ENCODE results near the gene TNS4.
A peak's percentile ranks its signal among the peaks of the same experiment; 100 is the strongest.
"Not testable (repeated sequence)": the region's sequence is repeated elsewhere in the genome, so short reads cannot be mapped to it uniquely, and the experiment has no call there.

The TNS4 gene, protein sequence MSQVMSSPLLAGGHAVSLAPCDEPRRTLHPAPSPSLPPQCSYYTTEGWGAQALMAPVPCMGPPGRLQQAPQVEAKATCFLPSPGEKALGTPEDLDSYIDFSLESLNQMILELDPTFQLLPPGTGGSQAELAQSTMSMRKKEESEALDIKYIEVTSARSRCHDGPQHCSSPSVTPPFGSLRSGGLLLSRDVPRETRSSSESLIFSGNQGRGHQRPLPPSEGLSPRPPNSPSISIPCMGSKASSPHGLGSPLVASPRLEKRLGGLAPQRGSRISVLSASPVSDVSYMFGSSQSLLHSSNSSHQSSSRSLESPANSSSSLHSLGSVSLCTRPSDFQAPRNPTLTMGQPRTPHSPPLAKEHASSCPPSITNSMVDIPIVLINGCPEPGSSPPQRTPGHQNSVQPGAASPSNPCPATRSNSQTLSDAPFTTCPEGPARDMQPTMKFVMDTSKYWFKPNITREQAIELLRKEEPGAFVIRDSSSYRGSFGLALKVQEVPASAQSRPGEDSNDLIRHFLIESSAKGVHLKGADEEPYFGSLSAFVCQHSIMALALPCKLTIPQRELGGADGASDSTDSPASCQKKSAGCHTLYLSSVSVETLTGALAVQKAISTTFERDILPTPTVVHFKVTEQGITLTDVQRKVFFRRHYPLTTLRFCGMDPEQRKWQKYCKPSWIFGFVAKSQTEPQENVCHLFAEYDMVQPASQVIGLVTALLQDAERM

DNA sequence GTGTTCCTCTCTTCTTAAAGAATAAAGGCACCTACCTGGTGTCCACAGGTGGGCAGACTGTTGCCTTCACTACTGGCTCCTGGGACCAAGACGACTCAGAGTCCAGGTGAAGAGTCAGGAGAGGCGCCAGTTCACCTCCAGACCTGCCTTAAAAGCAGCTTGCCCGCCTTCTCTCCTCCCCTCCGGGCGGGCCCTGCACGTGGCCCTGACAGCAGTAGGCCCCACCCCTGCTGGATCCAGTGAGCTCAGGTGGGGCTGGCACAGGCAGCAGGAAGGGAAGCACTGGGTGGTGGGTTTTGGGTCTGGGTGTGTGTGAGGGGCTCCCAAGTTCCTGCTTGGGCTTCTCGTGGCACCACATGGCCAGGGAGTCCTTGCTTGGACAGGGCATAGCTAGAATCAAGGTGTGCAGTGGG lies at the start of gene TNS4:
Gene TNS4 (minus strand): TSS at position 125 of the 413 bp plus-strand sequence. CDS start 5,198 bp downstream, outside the sequence.
- H3K36me3 Mint-ChIP-seq = peaks cover 0 to 1% of the 10 kb centered on the region in 2 donors
- H3K4me1 Mint-ChIP-seq = peaks cover 11 to 30% of the 10 kb centered on the region in 2 donors
- H3K27ac Mint-ChIP-seq = no peak within 1 kb of the TSS
- H3K4me3 Mint-ChIP-seq = no peak within 1 kb of the TSS
- DNase-seq (no peak), ATAC-seq (replicated peaks) (no peak)
- H3K27me3 Mint-ChIP-seq = peaks cover 25 to 32% of the 10 kb centered on the region in 2 donors
- H3K9me3 Mint-ChIP-seq = no peaks in the 10 kb centered on the region

DNA sequence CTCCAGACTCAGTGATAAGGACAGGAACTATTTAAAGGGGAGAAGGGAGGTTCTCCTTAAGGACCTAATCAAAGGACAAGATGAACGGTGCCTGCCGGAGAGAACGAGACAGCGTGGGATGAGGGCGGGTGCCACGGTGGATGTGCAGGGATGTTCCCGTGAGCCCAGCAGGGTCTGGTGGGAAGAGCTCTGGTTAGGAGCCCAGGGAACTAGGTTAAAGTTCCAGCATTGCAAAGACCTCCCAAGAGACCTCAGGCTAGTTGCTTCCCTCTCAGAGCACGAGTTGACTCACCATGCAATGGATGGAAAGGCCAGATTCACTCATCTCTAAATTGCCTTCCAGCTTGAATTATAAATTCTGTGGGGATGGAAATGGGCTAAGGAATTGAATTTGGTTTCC lies 49.2 kb upstream of the TNS4 start:
- DNase-seq (no peak), ATAC-seq (replicated peaks) (peak in 1 of 2 donors; percentile 16)
- peak overlapping the region; percentile 17 to 37 for H3K4me3 Mint-ChIP-seq
- H3K27ac Mint-ChIP-seq = peak overlapping the region; percentile 100
- H3K4me1 Mint-ChIP-seq = peaks cover 89 to 100% of the 10 kb centered on the region in 2 donors
- peaks cover 44 to 50% of the 10 kb centered on the region in 2 donors for H3K36me3 Mint-ChIP-seq
- H3K27me3 Mint-ChIP-seq = peaks cover 0 to 4% of the 10 kb centered on the region in 2 donors
- no peaks in the 10 kb centered on the region for H3K9me3 Mint-ChIP-seq

DNA sequence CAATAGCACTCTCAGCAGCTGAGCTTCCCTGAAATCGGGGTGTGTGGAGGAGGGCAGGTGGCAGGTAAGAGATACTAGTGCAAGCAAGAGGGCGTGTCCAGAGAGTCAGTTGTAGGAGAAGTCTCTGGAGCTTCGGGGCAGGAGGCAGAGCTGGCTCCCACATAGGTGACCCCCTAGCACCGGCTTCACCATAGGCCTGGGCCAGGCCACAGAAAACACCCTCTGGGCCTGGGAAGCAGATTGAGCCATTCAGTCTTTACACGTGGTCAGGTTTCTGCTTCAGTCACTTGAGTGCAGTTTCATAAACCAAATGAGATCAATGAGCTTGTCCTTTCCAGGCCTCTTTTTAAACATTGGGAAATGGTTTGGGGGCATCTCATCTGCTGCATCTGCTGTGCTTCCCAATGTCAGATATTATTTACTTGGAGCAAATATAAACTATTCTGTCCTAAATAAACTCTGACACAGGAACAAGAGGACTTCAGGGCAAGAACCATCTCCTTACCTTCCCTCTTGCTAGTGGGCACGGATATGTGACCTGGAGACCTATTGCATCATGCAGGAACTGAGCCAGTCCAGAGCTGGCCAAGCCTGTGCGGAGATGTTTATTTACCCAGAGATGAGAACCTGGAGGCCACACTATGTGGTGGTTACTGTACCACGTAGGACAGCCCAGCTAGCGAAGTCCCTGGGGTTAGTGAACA lies 47.7 kb upstream of the TNS4 start:
- DNase-seq (no peak), ATAC-seq (replicated peaks) (peak in 1 of 2 donors; percentile 5)
- Mint-ChIP-seq H3K27ac (peak overlapping the region; percentile 100), H3K4me1 (peaks cover 80 to 95% of the 10 kb centered on the region in 2 donors), H3K36me3 (peaks cover 29 to 35% of the 10 kb centered on the region in 2 donors), H3K27me3 (peaks cover 0 to 4% of the 10 kb centered on the region in 2 donors), H3K4me3 (peak overlapping the region; percentile 22 to 29), H3K9me3 (no peaks in the 10 kb centered on the region)

DNA sequence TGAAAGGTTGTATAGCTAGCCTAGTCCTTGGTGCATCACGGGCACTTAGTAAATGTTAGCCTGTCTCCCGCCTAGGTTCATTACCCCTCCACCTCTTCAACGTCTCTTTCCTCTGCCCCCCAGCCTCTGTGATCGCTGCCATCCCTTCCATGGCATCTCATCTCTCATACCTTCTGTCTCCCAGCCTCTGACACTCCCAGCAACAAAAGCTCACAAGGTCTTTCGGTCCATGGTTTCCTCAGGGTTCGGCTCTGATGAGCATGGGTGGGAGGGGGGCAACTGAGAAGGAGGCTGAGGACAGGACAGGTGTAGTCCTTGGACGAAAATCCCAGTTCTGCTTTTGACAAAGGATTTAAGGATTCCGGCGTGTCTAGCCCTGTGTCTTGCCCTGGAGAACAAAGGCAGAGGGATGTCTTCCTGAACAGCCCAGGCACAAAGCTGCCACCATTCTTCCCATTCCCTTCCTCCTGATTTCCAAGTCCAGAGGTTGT lies 47.1 kb upstream of the TNS4 start:
- no peak for DNase-seq
- Mint-ChIP-seq H3K27ac (peak overlapping the region; percentile 52), H3K27me3 (peaks cover 0 to 4% of the 10 kb centered on the region in 2 donors), H3K4me1 (peaks cover 76 to 95% of the 10 kb centered on the region in 2 donors), H3K4me3 (peak overlapping the region in 1 of 2 donors; percentile 29), H3K36me3 (peaks cover 23 to 29% of the 10 kb centered on the region in 2 donors), H3K9me3 (no peaks in the 10 kb centered on the region)
- no peak for ATAC-seq (replicated peaks)

DNA sequence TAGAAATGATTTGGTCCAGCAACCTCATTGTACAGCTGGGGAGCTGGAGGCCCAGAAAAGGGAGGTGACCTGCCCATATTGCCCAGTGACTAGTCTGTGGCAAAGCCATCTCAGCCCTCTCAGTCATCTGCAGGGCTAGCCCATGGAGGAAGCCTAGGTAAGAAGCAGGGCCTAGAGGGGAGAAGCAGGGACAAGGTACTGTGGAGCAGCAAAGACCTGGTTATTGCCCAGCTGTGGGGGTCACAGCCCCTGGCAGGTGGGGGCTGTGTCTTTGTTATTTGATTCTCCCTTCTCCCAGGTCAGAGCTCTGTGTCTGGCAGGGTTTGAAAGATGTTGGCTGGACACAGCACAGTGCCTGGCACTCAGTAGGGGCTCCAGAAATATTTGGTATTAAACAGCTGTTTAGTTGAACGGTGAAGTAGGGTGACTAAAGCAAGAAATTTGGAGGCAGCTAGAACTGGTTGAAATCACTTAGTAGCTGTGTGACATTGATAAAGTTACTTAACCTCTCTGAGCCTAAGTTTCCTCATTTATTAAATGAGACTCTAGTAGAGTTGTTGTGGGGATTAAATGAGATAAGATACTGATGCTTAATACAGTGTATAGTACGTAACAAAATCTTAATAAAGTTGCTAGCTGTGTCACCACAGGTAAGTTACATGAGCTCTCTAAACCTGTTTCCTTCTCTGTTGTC lies 46.5 kb upstream of the TNS4 start:
- Mint-ChIP-seq H3K27me3 (peaks cover 0 to 4% of the 10 kb centered on the region in 2 donors), H3K36me3 (peaks cover 20 to 25% of the 10 kb centered on the region in 2 donors), H3K27ac (peak overlapping the region; percentile 72), H3K4me1 (peaks cover 75 to 95% of the 10 kb centered on the region in 2 donors), H3K9me3 (no peaks in the 10 kb centered on the region), H3K4me3 (peak overlapping the region in 1 of 2 donors; percentile 47)
- ATAC-seq (replicated peaks) (no peak), DNase-seq (no peak)

DNA sequence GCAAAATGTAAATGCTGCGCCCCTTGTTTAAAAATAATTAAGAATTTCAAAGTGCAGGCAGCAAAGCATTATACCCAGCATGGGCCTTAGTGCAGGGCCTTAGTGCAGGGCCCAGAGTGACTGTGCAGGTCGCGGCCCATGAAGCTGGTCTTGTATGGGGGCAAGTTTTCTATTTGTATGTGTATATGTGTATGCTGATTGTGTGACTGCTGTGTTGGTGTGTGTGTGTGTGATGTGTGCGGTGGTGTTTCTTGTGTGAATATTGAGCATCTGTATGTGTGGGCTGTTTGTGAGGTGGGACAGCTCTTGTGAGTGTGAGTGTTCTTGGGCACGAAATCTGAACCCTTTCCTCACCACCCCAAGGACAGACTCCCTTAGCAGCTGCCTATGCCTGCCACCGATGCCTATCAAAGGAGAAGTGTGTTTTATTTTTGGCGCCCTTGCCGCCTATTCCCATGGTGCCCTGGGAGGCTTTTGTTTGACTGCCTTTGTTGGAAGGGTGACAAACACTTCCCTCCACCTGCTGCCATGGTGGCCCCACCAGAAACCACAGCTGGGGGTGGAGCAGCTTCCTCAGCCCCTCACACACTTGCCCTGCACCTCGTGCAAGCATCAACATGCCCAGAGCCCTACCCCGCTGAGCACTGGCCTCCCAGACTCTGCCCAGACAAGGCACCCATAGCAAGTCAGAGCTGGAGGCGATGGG lies 45.8 kb upstream of the TNS4 start:
- H3K4me3 Mint-ChIP-seq = peak overlapping the region in 1 of 2 donors; percentile 47
- no peaks in the 10 kb centered on the region for H3K27me3 Mint-ChIP-seq
- H3K27ac Mint-ChIP-seq = peak overlapping the region; percentile 72
- peaks cover 73 to 95% of the 10 kb centered on the region in 2 donors for H3K4me1 Mint-ChIP-seq
- ATAC-seq (replicated peaks) (peak in 1 of 2 donors; percentile 10), DNase-seq (no peak)
- peaks cover 13 to 18% of the 10 kb centered on the region in 2 donors for H3K36me3 Mint-ChIP-seq
- no peaks in the 10 kb centered on the region for H3K9me3 Mint-ChIP-seq

DNA sequence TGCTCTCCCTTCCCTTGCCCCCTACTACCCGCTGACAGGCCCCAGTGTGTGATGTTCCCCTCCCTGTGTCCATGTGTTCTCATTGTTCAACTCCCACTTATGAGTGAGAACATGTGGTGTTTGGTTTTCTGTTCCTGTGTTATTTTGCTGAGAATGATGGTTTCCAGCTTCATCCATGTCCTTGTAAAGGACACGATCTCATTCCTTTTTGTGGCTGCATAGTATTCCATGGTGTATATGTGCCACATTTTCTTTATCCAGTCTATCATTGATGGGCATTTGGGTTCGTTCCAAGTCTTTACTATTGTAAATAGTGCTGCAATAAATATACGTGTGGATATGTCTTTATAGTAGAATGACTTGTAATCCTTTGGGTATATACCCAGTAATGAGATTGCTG lies 45.1 kb upstream of the TNS4 start:
- not testable (repeated sequence) for H3K27ac Mint-ChIP-seq; H3K9me3 Mint-ChIP-seq; H3K4me3 Mint-ChIP-seq; H3K27me3 Mint-ChIP-seq; DNase-seq; ATAC-seq (replicated peaks)
- peaks cover 8 to 11% of the 10 kb centered on the region in 2 donors for H3K36me3 Mint-ChIP-seq
- H3K4me1 Mint-ChIP-seq = peaks cover 72 to 95% of the 10 kb centered on the region in 2 donors

DNA sequence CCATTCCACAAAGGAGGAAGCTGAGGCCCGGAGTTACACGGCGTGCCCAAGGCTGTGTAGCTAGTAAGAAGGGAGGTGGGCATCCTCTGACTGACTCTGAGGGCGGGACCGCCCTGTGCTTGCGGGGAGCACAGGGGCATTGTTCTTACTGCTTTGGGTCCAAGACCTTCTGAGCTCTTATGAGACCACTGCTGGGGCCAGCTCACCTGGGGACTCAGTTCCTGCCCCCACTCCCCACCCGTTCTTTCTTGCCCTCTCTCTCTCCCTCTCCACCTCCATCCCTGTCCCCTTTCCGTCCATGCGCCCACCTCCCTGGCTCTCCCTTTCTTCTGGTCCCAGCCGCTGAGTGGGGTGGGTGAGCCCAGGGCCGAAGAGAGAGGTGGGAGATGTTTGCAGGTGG lies 44.2 kb upstream of the TNS4 start:
- peaks cover 72 to 95% of the 10 kb centered on the region in 2 donors for H3K4me1 Mint-ChIP-seq
- H3K27ac Mint-ChIP-seq = peak overlapping the region; percentile 52
- DNase-seq (no peak), ATAC-seq (replicated peaks) (no peak)
- H3K4me3 Mint-ChIP-seq = no peak overlapping the region
- no peaks in the 10 kb centered on the region for H3K27me3 Mint-ChIP-seq
- no peaks in the 10 kb centered on the region for H3K9me3 Mint-ChIP-seq
- H3K36me3 Mint-ChIP-seq = peaks cover 2 to 5% of the 10 kb centered on the region in 2 donors

DNA sequence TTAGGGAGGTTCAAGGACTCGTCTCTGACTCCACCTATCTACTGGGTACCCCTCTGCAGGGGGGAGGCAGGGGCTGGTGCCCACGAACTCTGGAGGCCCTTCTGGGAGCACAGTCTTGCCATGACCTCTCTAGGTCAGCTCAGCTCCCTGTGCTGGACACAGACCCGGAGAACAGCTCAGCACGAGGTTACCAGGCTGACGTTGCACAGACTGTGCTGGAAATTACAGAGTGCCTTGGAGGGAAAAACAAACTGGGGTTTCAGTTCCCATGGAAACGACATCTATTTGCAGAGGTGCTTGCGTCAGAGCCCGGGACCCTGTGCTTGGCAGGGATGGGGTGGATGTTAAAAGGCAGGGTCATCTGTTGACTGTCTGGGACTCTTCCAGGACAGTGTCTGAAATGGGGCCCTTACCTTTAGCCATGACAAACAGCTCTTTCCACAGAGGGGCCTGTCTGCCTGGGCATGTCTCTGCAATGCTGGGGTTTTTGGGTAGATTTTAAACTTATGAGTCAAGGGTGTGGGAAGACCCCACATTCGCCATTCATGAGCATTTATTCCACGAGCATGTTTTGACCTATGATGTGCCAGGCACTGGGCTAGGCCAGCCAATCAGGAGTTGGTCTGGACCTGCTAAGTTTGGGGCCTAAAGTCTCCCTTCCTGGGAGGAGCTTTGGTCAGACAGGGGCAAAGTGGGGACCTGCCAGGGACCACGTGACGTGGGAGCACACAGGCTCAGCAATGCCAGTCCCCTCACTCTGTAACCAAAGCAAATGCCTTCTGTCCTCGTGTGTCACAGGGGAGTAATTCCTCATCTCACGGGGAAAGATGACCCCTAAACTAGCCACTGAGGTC lies 41.4 kb upstream of the TNS4 start:
- peaks cover 63 to 95% of the 10 kb centered on the region in 2 donors for H3K4me1 Mint-ChIP-seq
- H3K9me3 Mint-ChIP-seq = no peaks in the 10 kb centered on the region
- H3K36me3 Mint-ChIP-seq = no peaks in the 10 kb centered on the region
- H3K27ac Mint-ChIP-seq = peak overlapping the region; percentile 99
- DNase-seq = peak; percentile 82
- peak; percentile 73 to 79 for ATAC-seq (replicated peaks)
- no peaks in the 10 kb centered on the region for H3K27me3 Mint-ChIP-seq
- H3K4me3 Mint-ChIP-seq = peak overlapping the region; percentile 46 to 68

DNA sequence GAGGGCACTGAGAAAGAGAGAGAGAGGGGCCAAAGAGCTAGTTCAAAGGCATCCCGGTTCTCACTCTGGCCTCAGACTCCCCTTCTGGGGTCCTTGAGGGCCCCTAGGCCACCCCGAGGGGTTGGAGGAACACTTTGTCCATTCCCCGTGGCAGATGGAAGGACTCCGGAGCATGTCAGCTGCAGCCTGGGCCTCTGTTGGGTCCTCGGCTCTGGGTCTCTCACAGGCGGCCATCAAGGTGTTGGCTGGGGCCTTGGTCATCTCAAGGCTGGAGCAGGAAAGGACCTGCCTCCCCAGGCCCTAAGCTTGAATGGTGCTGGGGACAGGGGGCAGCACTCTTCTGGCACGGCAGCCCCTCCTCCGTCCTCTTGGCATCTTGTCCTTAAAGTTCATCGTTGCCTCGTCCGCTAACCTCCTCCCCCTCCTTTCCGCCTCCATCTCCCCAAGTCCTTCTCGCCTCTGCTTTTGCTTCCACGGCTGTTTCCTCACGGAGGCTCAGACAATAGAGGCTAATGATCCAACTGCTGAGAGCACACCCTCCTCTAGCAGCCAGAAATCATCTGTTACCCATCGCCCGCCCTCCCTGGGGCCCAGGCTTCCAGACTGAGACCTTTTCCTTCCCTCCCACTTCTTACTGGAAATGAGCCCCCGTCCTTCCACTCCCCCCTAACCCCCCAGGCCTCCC lies 40.6 kb upstream of the TNS4 start:
- H3K9me3 Mint-ChIP-seq = no peaks in the 10 kb centered on the region
- H3K4me3 Mint-ChIP-seq = peak overlapping the region; percentile 46 to 68
- H3K27me3 Mint-ChIP-seq = no peaks in the 10 kb centered on the region
- H3K27ac Mint-ChIP-seq = peak overlapping the region; percentile 99
- no peaks in the 10 kb centered on the region for H3K36me3 Mint-ChIP-seq
- no peak for ATAC-seq (replicated peaks)
- peaks cover 61 to 95% of the 10 kb centered on the region in 2 donors for H3K4me1 Mint-ChIP-seq
- DNase-seq = no peak

DNA sequence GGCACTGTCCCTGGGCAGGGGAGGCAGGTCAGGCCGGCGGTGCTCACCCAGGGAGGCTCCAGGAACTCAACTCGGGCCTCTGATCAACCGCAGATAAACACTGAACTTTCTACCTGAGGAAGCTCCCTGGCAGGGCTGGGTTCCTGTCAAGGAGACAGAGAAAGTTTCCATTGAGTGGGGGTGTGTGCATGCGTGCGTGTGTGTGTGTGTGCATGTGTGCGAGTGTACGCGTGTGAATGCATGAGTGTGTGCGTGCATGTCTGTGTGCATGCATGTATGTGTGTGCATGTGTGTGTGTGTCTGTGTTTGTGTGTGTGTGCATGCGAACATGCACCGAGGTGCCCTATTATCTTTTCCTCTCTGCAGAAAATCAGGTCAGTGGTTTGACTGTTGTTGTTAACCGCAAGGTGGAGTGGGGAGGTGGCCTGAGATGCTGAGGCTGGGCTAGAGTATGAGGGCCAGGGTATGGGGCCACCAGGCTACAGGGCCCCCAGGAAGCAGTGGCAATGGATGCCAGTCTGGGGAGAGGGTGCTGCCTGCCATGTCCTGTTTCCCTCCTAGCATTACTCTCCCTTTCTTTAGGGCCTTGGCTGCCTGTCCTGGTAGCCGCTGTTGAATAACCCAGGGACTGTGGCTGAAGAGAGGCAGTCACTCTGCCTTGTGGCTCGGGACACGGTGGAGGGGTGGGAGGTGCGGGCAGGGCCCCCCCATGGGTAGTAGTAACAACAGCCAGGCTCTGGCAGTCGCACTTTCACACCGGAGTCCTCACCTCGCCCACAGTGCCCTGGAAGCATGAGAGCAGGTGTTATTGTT lies 39.8 kb upstream of the TNS4 start:
- ATAC-seq (replicated peaks) = peak in 1 of 2 donors; percentile 21
- H3K27ac Mint-ChIP-seq = peak overlapping the region; percentile 99

More for the DNA sequence above, 39.8 kb upstream of the TNS4 start:
- Mint-ChIP-seq H3K4me3 (peak overlapping the region; percentile 16 to 46), H3K9me3 (no peaks in the 10 kb centered on the region), H3K36me3 (no peaks in the 10 kb centered on the region), H3K27me3 (no peaks in the 10 kb centered on the region), H3K4me1 (peaks cover 64 to 95% of the 10 kb centered on the region in 2 donors)
- no peak for DNase-seq
